ENCODE results near the gene TTBK2.

The TTBK2 gene

DNA sequence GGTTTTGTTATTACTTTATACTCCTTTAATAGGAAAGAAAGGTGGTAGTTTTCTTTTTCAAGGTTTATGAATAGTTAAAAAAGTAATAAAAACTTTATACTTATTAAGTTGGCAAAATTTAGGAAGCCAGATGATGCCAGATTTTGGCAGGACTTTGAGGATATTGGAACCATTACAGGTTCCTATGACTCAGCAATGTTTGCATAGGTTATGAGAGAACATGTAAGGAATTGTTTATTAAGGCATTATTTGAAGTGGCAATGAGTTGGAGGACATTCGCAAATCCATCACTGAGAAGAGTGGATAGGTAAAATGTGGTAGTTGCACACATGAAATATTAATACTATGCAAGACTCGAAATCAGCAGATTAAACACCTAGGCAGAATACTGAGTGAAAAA lies 213.5 kb downstream of the TTBK2 start:
- Mint-ChIP-seq H3K9me3 (no peaks in the 10 kb centered on the region), H3K4me3 (no peak overlapping the region), H3K27ac (no peak overlapping the region), H3K27me3 (no peaks in the 10 kb centered on the region), H3K36me3 (ENCODE audit: low read depth) (peaks cover 2% of the 10 kb centered on the region), H3K4me1 (ENCODE audit: low read depth) (peaks cover 7% of the 10 kb centered on the region)
- no peak for DNase-seq

DNA sequence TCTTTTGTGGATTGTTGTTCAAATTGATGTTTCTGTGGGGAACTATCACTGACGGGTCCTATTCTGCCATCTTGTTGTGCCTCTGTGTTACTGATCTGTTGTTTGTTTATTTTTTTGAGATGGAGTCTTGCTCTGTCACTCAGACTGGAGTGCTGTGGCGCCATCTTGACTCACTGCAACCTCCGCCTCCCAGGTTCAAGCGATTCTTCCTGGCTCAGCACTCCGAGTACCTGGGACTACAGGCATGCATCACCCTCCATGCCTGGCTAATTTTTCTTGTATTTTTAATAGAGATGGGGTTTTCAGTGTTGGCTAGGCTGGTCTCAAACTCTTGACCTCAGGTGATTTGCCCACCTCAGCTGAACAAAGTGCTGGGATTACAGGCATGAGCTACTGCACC lies 215.2 kb downstream of the TTBK2 start:
- Mint-ChIP-seq H3K36me3 (ENCODE audit: low read depth) (peaks cover 2% of the 10 kb centered on the region), H3K4me1 (ENCODE audit: low read depth) (peaks cover 7% of the 10 kb centered on the region), H3K9me3 (no peaks in the 10 kb centered on the region), H3K4me3 (no peak overlapping the region), H3K27me3 (no peaks in the 10 kb centered on the region), H3K27ac (no peak overlapping the region)
- no peak for DNase-seq

- H3K9me3 Mint-ChIP-seq, result no peaks in the 10 kb centered on the region
- no peak overlapping the region for H3K27ac Mint-ChIP-seq
- DNase-seq, result peak; percentile 60
- H3K27me3 Mint-ChIP-seq, result no peaks in the 10 kb centered on the region
- peaks cover 6% of the 10 kb centered on the region for H3K36me3 Mint-ChIP-seq (ENCODE audit: low read depth)
- H3K4me1 Mint-ChIP-seq (ENCODE audit: low read depth), result peaks cover 7% of the 10 kb centered on the region
- no peak overlapping the region for H3K4me3 Mint-ChIP-seq
Measured at GRCh38 chr15:42704492-42704926, 216.1 kb downstream of the TTBK2 start.

GRCh38 chr15:42696626-42697025 lies 224.0 kb downstream of the TTBK2 start:
- Mint-ChIP-seq H3K4me1 (ENCODE audit: low read depth) (peaks cover under 1% of the 10 kb centered on the region), H3K36me3 (ENCODE audit: low read depth) (peaks cover 11% of the 10 kb centered on the region), H3K9me3 (no peaks in the 10 kb centered on the region), H3K4me3 (no peak overlapping the region), H3K27ac (peak overlapping the region; percentile 1), H3K27me3 (no peaks in the 10 kb centered on the region)
- DNase-seq, result no peak

DNA sequence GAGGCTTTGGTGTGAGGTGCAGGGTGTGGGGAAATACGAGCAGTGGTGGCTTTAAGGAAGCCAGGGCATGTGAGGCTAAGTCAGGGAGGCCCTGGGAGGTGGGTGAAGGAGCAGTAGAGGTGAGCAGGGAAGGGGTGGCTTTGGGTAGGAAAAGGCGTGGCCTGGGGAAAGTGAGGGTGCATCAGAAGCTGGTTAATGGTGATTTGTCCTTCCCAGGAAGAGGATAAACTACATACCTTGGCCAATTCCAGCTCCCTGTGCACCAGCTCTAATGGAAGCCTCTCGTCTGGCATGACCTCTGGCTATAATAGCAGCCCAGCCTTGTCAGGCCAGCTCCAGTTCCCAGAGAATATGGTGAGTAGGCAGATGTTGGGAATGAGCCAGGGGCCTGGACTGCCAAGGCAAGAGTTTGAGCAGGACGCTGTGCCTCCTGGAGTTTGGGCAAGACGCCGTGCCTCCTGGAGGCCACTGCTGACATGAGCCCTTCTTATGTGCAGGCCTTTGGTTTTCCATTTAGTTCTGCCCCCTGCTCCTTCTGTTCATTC lies 225.0 kb downstream of the TTBK2 start:
- no peak overlapping the region for H3K4me3 Mint-ChIP-seq
- H3K4me1 Mint-ChIP-seq (ENCODE audit: low read depth), result peaks cover 6% of the 10 kb centered on the region
- no peaks in the 10 kb centered on the region for H3K9me3 Mint-ChIP-seq
- peaks cover 11% of the 10 kb centered on the region for H3K36me3 Mint-ChIP-seq (ENCODE audit: low read depth)
- H3K27ac Mint-ChIP-seq, result no peak overlapping the region
- H3K27me3 Mint-ChIP-seq, result no peaks in the 10 kb centered on the region
- DNase-seq, result no peak

- peaks cover 6% of the 10 kb centered on the region for H3K36me3 Mint-ChIP-seq (ENCODE audit: low read depth)
- H3K27ac Mint-ChIP-seq, result no peak overlapping the region
- H3K27me3 Mint-ChIP-seq, result no peaks in the 10 kb centered on the region
- no peak overlapping the region for H3K4me3 Mint-ChIP-seq
- peaks cover 6% of the 10 kb centered on the region for H3K4me1 Mint-ChIP-seq (ENCODE audit: low read depth)
- no peaks in the 10 kb centered on the region for H3K9me3 Mint-ChIP-seq
- no peak for DNase-seq
Measured at GRCh38 chr15:42694398-42694797, 226.2 kb downstream of the TTBK2 start.

DNA sequence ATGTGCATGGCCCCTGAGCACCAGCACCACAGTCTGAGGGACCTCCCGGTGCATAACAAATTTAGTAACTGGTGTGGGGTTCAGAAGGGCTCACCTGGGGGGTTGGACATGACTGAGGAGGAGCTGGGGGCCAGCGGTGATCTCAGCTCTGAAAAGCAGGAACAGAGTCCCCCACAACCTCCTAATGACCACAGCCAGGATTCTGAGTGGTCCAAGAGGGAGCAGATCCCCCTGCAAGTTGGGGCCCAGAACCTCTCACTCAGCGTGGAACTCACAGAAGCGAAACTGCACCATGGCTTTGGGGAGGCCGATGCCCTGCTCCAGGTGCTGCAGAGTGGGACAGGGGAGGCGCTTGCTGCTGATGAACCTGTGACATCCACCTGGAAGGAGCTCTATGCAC lies 226.6 kb downstream of the TTBK2 start:
- Mint-ChIP-seq H3K4me3 (no peak overlapping the region), H3K27ac (no peak overlapping the region), H3K9me3 (no peaks in the 10 kb centered on the region), H3K4me1 (ENCODE audit: low read depth) (peaks cover 6% of the 10 kb centered on the region), H3K27me3 (no peaks in the 10 kb centered on the region), H3K36me3 (ENCODE audit: low read depth) (peaks cover 6% of the 10 kb centered on the region)
- DNase-seq, result no peak

GRCh38 chr15:42693496-42693895 lies 227.1 kb downstream of the TTBK2 start:
- DNase-seq, result no peak
- no peaks in the 10 kb centered on the region for H3K27me3 Mint-ChIP-seq
- no peak overlapping the region for H3K4me3 Mint-ChIP-seq
- no peak overlapping the region for H3K27ac Mint-ChIP-seq
- peaks cover 6% of the 10 kb centered on the region for H3K36me3 Mint-ChIP-seq (ENCODE audit: low read depth)
- H3K4me1 Mint-ChIP-seq (ENCODE audit: low read depth), result peaks cover 6% of the 10 kb centered on the region
- H3K9me3 Mint-ChIP-seq, result no peaks in the 10 kb centered on the region

GRCh38 chr15:42692997-42693396 lies 227.6 kb downstream of the TTBK2 start:
- Mint-ChIP-seq H3K4me1 (ENCODE audit: low read depth) (peaks cover 6% of the 10 kb centered on the region), H3K27me3 (no peaks in the 10 kb centered on the region)

GRCh38 chr15:42692536-42692935 lies 228.0 kb downstream of the TTBK2 start:
- Mint-ChIP-seq H3K27ac (no peak overlapping the region), H3K36me3 (ENCODE audit: low read depth) (peaks cover 3% of the 10 kb centered on the region), H3K4me1 (ENCODE audit: low read depth) (peaks cover 6% of the 10 kb centered on the region), H3K4me3 (no peak overlapping the region), H3K9me3 (no peaks in the 10 kb centered on the region), H3K27me3 (no peaks in the 10 kb centered on the region)
- no peak for DNase-seq

More at GRCh38 chr15:42692997-42693396, 227.6 kb downstream of the TTBK2 start:
- DNase-seq, result no peak
- Mint-ChIP-seq H3K36me3 (ENCODE audit: low read depth) (peaks cover 6% of the 10 kb centered on the region), H3K27ac (no peak overlapping the region), H3K9me3 (no peaks in the 10 kb centered on the region), H3K4me3 (no peak overlapping the region)

DNA sequence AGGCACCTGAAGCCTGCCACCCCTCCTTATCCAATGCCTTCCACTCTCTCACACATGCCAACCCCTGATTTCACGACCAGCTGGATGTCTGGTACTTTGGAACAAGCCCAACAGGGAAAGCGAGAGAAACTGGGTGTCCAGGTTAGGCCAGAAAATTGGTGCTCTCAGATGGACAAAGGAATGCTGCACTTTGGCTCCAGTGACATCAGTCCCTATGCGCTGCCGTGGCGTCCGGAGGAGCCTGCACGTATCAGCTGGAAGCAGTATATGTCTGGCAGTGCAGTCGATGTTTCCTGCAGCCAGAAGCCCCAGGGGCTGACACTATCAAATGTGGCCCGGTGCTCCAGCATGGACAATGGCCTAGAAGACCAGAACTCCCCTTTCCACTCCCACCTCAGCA lies 228.8 kb downstream of the TTBK2 start:
- Mint-ChIP-seq H3K9me3 (no peaks in the 10 kb centered on the region), H3K4me3 (no peak overlapping the region), H3K27me3 (no peaks in the 10 kb centered on the region), H3K4me1 (ENCODE audit: low read depth) (peaks cover 6% of the 10 kb centered on the region), H3K36me3 (ENCODE audit: low read depth) (peaks cover 7% of the 10 kb centered on the region), H3K27ac (peak overlapping the region; percentile 20)
- no peak for DNase-seq

DNA sequence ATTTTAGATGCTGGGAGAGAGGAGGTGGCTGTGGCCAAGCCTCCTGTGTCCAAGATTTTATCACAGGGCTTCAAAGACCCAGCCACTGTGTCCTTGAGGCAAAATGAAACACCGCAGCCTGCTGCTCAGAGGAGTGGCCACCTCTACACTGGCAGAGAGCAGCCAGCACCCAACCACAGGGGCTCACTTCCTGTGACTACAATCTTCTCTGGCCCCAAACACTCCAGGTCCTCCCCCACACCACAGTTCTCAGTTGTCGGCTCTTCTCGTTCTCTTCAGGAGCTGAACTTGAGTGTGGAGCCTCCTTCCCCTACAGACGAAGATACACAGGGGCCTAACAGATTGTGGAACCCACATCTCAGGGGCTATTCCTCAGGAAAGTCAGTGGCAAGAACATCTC lies 229.3 kb downstream of the TTBK2 start:
- H3K36me3 Mint-ChIP-seq (ENCODE audit: low read depth), result peaks cover 7% of the 10 kb centered on the region
- peak overlapping the region; percentile 20 for H3K27ac Mint-ChIP-seq
- peaks cover 6% of the 10 kb centered on the region for H3K4me1 Mint-ChIP-seq (ENCODE audit: low read depth)
- DNase-seq, result no peak
- H3K9me3 Mint-ChIP-seq, result no peaks in the 10 kb centered on the region
- no peaks in the 10 kb centered on the region for H3K27me3 Mint-ChIP-seq
- H3K4me3 Mint-ChIP-seq, result no peak overlapping the region

All from activated T-cell treated with anti-CD3 and anti-CD28 coated beads, Interleukin-2, amount 50 U/mL, for 24 hours (primary cell).